GM12878 (cell line): ENCODE data around the gene MGMT. TPM values are rescaled to one million over a fixed set of nuclear protein-coding genes. Genes with fewer than 3 reads are reported as not detected.

Experiments used
- ATAC-seq: fragments of 200-7000 bp; cut with Tn5 transposase; 3 replicates; pipeline ENCODE4 v1.9.1; 2020; ENCODE audit warnings: mild to moderate bottlenecking, moderate library complexity
- BruUV-seq: library from RNA; stranded (reverse); fragments of 400-500 nt; replicated peaks from 2 replicates; lab custom pipeline; 2021; lab: Mats Ljungman, UMichigan
- CTCF ChIA-PET: fragments of 300-600 bp; sonication (Branson Sonifier 250); formaldehyde crosslinking; extraction: SDS; loops from one replicate; lab custom pipeline; 2021; ENCODE audit warnings: inconsistent platforms; lab: Yijun Ruan, JAX
- POLR2A ChIA-PET: fragments of 350-600 bp; formaldehyde crosslinking; extraction: SDS; loops from one replicate; lab custom pipeline; 2021; ENCODE audit warnings: inconsistent platforms; lab: Charles Lee
- RAD21 ChIA-PET: fragments of 300-600 bp; sonication (Branson Sonifier 250); formaldehyde crosslinking; loops from one replicate; lab custom pipeline; 2023; ENCODE audit warnings: antibody characterized with exemption; ENCODE audit not compliant: unreplicated experiment; lab: Charles Lee
- SMC1A ChIA-PET: fragments of 300-600 bp; sonication (Branson Sonifier 250); formaldehyde crosslinking; loops from one replicate; lab custom pipeline; 2023; ENCODE audit not compliant: unreplicated experiment, uncharacterized antibody; lab: Charles Lee
- DNase-seq: peaks from one replicate; pipeline ENCODE4 v3.0.0-alpha.2; 2011; ENCODE audit warnings: low read depth, low spot score
- FAIRE-seq: peaks from 3 replicates; lab custom pipeline; 2011; peaks lifted over from hg19 to GRCh38; lab: Jason Lieb, UNC
- H2AFZ ChIP-seq: 2 replicates; pipeline ENCODE4 v1.6.0; 2011; ENCODE audit warnings: low read depth, low read length, control low read depth; ENCODE audit not compliant: control insufficient read depth
- H3K27ac ChIP-seq: 2 replicates; pipeline ENCODE4 v1.5.1; 2011; ENCODE audit warnings: control low read depth; ENCODE audit not compliant: control insufficient read depth, insufficient read depth
- H3K27me3 ChIP-seq, 2 experiments: replicated peaks in 1 of 2; 2 replicates each; pipeline versions ENCODE4 v1.6.0 to v1.6.1; 2011; ENCODE audit warnings: low read length in 1 of 2; ENCODE audit not compliant: control insufficient read depth in 2 of 2, insufficient read depth in 2 of 2
- H3K36me3 ChIP-seq, 2 experiments: 2 replicates each; pipeline ENCODE4 v1.5.1; 2011; ENCODE audit warnings: low read length in 1 of 2; ENCODE audit not compliant: control insufficient read depth in 2 of 2, insufficient read depth in 2 of 2
- H3K4me1 ChIP-seq: 2 replicates; pipeline ENCODE4 v1.6.1; 2011; ENCODE audit warnings: mild to moderate bottlenecking, low read length, moderate library complexity, mixed read lengths; ENCODE audit not compliant: control insufficient read depth, insufficient read depth
- H3K4me2 ChIP-seq: 2 replicates; pipeline ENCODE4 v1.6.0; 2011; ENCODE audit warnings: control low read depth; ENCODE audit not compliant: control insufficient read depth, insufficient read depth
- H3K4me3 ChIP-seq: fragments of 200-600 bp; sonication (generic); 2 replicates; pipeline ENCODE4 v1.5.1; 2016
- H3K79me2 ChIP-seq: 2 replicates; pipeline ENCODE4 v1.6.0; 2011; ENCODE audit warnings: low read length; ENCODE audit not compliant: control insufficient read depth, insufficient read depth
- H3K9ac ChIP-seq: 2 replicates; pipeline ENCODE4 v1.8.0; 2011; ENCODE audit warnings: low read length, control low read depth, mixed read lengths; ENCODE audit not compliant: control insufficient read depth, insufficient read depth
- H3K9me3 ChIP-seq: replicated peaks from 3 replicates; pipeline ENCODE4 v1.5.1; 2011; ENCODE audit warnings: mild to moderate bottlenecking, low read length; ENCODE audit not compliant: control insufficient read depth, insufficient read depth
- H4K20me1 ChIP-seq: 2 replicates; pipeline ENCODE4 v1.6.0; 2011; ENCODE audit not compliant: control insufficient read depth, insufficient read depth
- EP300 ChIP-seq, 2 experiments: fragments of 150-350 bp in 1 of 2; IDR thresholded peaks; 2 replicates each; pipeline ENCODE4 v1.6.1; 2011 to 2012; ENCODE audit warnings: low read depth in 2 of 2, low read length in 2 of 2, borderline replicate concordance in 1 of 2, improper control_type of control experiment in 1 of 2, inconsistent platforms in 1 of 2; ENCODE audit not compliant: control insufficient read depth in 1 of 2
- ETV6 ChIP-seq, 2 experiments: fragments of 450-650 bp in 1 of 2; IDR thresholded peaks in 1 of 2; conservative IDR thresholded peaks in 1 of 2; 2 replicates each; pipeline ENCODE4 v1.6.1; 2014; ENCODE audit warnings: antibody characterized with exemption in 1 of 2, borderline replicate concordance in 1 of 2, low read depth in 1 of 2, mild to moderate bottlenecking in 1 of 2, moderate library complexity in 1 of 2
- GABPA ChIP-seq: IDR thresholded peaks from 2 replicates; pipeline ENCODE4 v1.6.1; 2014; ENCODE audit warnings: antibody characterized with exemption, low read depth, mild to moderate bottlenecking, inconsistent platforms
- MXI1 ChIP-seq: fragments of 150-350 bp; IDR thresholded peaks from 2 replicates; pipeline ENCODE4 v1.6.1; 2011; ENCODE audit warnings: low read depth, mild to moderate bottlenecking, inconsistent platforms, low read length, improper control_type of control experiment
- NBN ChIP-seq: fragments of 450-650 bp; IDR thresholded peaks from 2 replicates; pipeline ENCODE4 v1.6.1; 2016
- NR2F1 ChIP-seq: fragments of 450-650 bp; conservative IDR thresholded peaks from 2 replicates; pipeline ENCODE4 v1.6.1; 2017; ENCODE audit warnings: mild to moderate bottlenecking
- SMC3 ChIP-seq: IDR thresholded peaks from 2 replicates; pipeline ENCODE4 v1.6.1; 2011; ENCODE audit warnings: low read length, improper control_type of control experiment, borderline replicate concordance
- TAF1 ChIP-seq: IDR thresholded peaks from 2 replicates; pipeline ENCODE4 v1.6.1; 2011; ENCODE audit warnings: mild to moderate bottlenecking, low read depth, low read length, borderline replicate concordance
- WGBS: methylation state at CpG from one replicate; pipeline ENCODE4 v1.1.6; 2016; ENCODE audit warnings: low lambda C conversion rate; ENCODE audit not compliant: insufficient replicate concordance, insufficient coverage; ENCODE audit errors: missing lambda C conversion rate; 5-methylcytosine and 5-hydroxymethylcytosine counted together
- in situ Hi-C: fragments of 300-500 bp; cut with MboI; formaldehyde crosslinking; loops from 9 replicates; pipeline ENCODE4 v1.14.3; 2018; ENCODE audit warnings: mixed read lengths
- intact Hi-C: fragments of 100-400 bp; cut with micrococcal nuclease; formaldehyde crosslinking; loops from one replicate; pipeline ENCODE4 v1.14.2; 2022; ENCODE audit not compliant: unreplicated experiment
- polyA plus RNA-seq, 11 experiments: library from polyadenylated mRNA; depleted of rRNA in 4 of 11; unstranded in 6 of 11; stranded (reverse) in 5 of 11; fragments of >200 nt; fragmentation: Nextera tagmentation in 4 of 11; fragmentation: Illumina TruSeq in 1 of 11; extraction: Ambion mirVana in 4 of 11; extraction: Trizol in 1 of 11; gene quantifications; 1 replicate in 1 of 11; 2 replicates in 10 of 11; pipeline versions ENCODE4 v1.2.1 to v1.2.3, GENCODE V29; 2011 to 2016; ENCODE audit warnings: inconsistent platforms in 2 of 11, missing spikeins in 2 of 11, low read depth in 1 of 11
- total RNA-seq, 4 experiments: library from RNA; depleted of rRNA in 3 of 4; stranded (reverse); fragments of >200 nt in 3 of 4; fragmentation: Illumina TruSeq in 1 of 4; extraction: Trizol in 1 of 4; gene quantifications; 2 replicates each; pipeline versions ENCODE4 v1.2.1 to v1.2.3, GENCODE V29; 2013 to 2021
- TF ChIP-seq, protein P1 (sequence below): IDR thresholded peaks from 2 replicates; pipeline ENCODE4 v1.6.1; 2011; ENCODE audit warnings: borderline replicate concordance, low read depth, mild to moderate bottlenecking, moderate library complexity, mixed read lengths, low read length; ENCODE audit not compliant: insufficient read depth; ENCODE audit errors: extremely low read length

Gene MGMT
- total and polyA plus RNA-seq, 10 of the 15 experiments (the other 5 are each of a cell fraction or from before 2014, with no cell fraction given) = 0.16 to 24.2 (median 13.3) TPM

DNA sequence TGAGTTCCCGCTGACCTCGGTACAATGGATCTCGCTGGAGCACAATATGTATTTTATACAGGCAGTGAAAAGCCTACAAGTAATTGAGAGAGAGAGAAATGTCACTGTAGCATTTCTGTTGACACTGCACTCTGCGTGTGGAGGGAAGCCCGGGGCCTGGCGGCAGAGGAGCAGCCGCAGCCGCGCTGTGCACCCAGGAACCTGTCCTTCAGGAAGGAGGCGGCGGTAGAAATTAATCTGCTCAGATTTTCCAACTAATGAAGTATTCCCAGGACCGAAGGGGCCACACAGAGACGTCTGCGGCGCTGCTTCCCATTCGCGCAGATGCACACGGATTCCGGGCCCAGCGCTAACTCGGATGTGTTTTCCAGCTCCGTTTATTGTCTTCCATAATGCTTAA is 327.0 kb downstream of the MGMT start:
- H2AFZ ChIP-seq = no peak overlapping the region
- TF ChIP-seq, protein P1, sequence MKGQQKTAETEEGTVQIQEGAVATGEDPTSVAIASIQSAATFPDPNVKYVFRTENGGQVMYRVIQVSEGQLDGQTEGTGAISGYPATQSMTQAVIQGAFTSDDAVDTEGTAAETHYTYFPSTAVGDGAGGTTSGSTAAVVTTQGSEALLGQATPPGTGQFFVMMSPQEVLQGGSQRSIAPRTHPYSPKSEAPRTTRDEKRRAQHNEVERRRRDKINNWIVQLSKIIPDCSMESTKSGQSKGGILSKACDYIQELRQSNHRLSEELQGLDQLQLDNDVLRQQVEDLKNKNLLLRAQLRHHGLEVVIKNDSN = no peak
- TF ChIP-seq GABPA (no peak), NR2F1 (no peak), TAF1 (no peak), EP300 (IDR thresholded peaks at IDR 0.05; ENCODE audit: borderline replicate concordance in 1 of 2, control insufficient read depth in 1 of 2, low read depth in 2 of 2, low read length in 2 of 2) (no peak), NBN (no peak), SMC3 (no peak), MXI1 (no peak), ETV6 (conservative IDR thresholded peaks at IDR 0.05 in 1 of 2, IDR thresholded peaks at IDR 0.05 in 1 of 2; ENCODE audit: borderline replicate concordance in 1 of 2, low read depth in 1 of 2) (no peak)
- H4K20me1 ChIP-seq = no peaks in the 10 kb centered on the region
- no peaks in the 10 kb centered on the region for H3K4me1 ChIP-seq
- no peak for FAIRE-seq
- WGBS = 80% methylated on average over 22 of the region's 22 CpGs
- H3K36me3 ChIP-seq = no peaks in the 10 kb centered on the region
- in situ Hi-C loops = no loop called here
- no peaks in the 10 kb centered on the region for H3K79me2 ChIP-seq
- no peak overlapping the region for H3K4me3 ChIP-seq
- intact Hi-C loops = no loop called here
- H3K27ac ChIP-seq = no peak overlapping the region
- SMC1A ChIA-PET = no interaction called here
- RAD21 ChIA-PET = interaction anchor here (0.5 kb wide), 1 partner anchor 308 kb away, joined by 3 read pairs; no protein-coding TSS in a partner anchor
- CTCF ChIA-PET = no interaction called here
- H3K27me3 ChIP-seq = no peaks in the 10 kb centered on the region
- H3K9me3 ChIP-seq = no peaks in the 10 kb centered on the region
- POLR2A ChIA-PET = no interaction called here
- no TSS peak for BruUV-seq
- no peak for ATAC-seq
- DNase-seq = no peak
- no peak overlapping the region for H3K4me2 ChIP-seq
- no peak overlapping the region for H3K9ac ChIP-seq
